Panc1 (cell line): Measurements from ENCODE around the gene ADORA2B. TPM values are rescaled to one million over a fixed set of nuclear protein-coding genes. Genes with fewer than 3 reads are reported as not detected.

Experiments
- ATAC-seq: fragments of 200-7000 bp; cut with Tn5 transposase; 2 replicates; pipeline ENCODE4 v1.9.1; 2020; ENCODE audit warnings: mild to moderate bottlenecking, moderate library complexity
- BruUV-seq: library from RNA; stranded (reverse); fragments of 400-500 nt; replicated peaks from 2 replicates; lab custom pipeline; 2021; lab: Mats Ljungman, UMichigan
- CTCF ChIA-PET: fragments of 300-600 bp; sonication (Branson Sonifier 250); formaldehyde crosslinking; loops from one replicate; lab custom pipeline; 2022; ENCODE audit warnings: antibody characterized with exemption; lab: Charles Lee
- POLR2A ChIA-PET: fragments of 300-600 bp; sonication (Branson Sonifier 250); formaldehyde crosslinking; loops from one replicate; lab custom pipeline; 2022; ENCODE audit warnings: antibody characterized with exemption; lab: Charles Lee
- DNase-seq: peaks from one replicate; pipeline ENCODE4 v3.0.0-alpha.2; 2010; ENCODE audit warnings: low read depth, low spot score
- H3K27ac ChIP-seq: 2 replicates; pipeline ENCODE4 v1.5.1; 2011; ENCODE audit warnings: mild to moderate bottlenecking, low read length, inconsistent platforms
- H3K27me3 ChIP-seq: fragments of 200-500 bp; sonication (Bioruptor generic); 2 replicates; pipeline ENCODE4 v1.6.0; 2014; ENCODE audit warnings: low read length, inconsistent platforms; ENCODE audit not compliant: control insufficient read depth, insufficient read depth
- H3K36me3 ChIP-seq: fragments of 200-500 bp; sonication (Bioruptor generic); 2 replicates; pipeline ENCODE4 v1.5.1; 2014; ENCODE audit warnings: inconsistent platforms, mild to moderate bottlenecking, low read length, moderate library complexity; ENCODE audit not compliant: control insufficient read depth, insufficient read depth
- H3K4me1 ChIP-seq: 2 replicates; pipeline ENCODE4 v1.5.1; 2011; ENCODE audit warnings: inconsistent platforms, mild to moderate bottlenecking, low read length, moderate library complexity; ENCODE audit not compliant: control insufficient read depth, insufficient read depth
- H3K4me3 ChIP-seq, 2 experiments: 2 replicates each; pipeline ENCODE4 v1.5.1; 2011 to 2012; ENCODE audit warnings: low read depth in 2 of 2, low read length in 2 of 2, mild to moderate bottlenecking in 2 of 2, inconsistent platforms in 1 of 2, moderate library complexity in 1 of 2
- H3K9me3 ChIP-seq: fragments of 200-500 bp; sonication (Bioruptor generic); 2 replicates; pipeline ENCODE4 v1.5.1; 2014; ENCODE audit warnings: low read depth, mild to moderate bottlenecking, inconsistent platforms, low read length, moderate library complexity; ENCODE audit not compliant: control insufficient read depth, insufficient read depth
- POLR2AphosphoS5 ChIP-seq: IDR thresholded peaks from 2 replicates; pipeline ENCODE4 v1.6.1; 2012; ENCODE audit warnings: mild to moderate bottlenecking, low read depth, low read length, moderate library complexity
- SIN3A ChIP-seq: IDR thresholded peaks from 2 replicates; pipeline ENCODE4 v1.6.1; 2012; ENCODE audit warnings: low read depth, mild to moderate bottlenecking, low read length, moderate library complexity, borderline replicate concordance; ENCODE audit not compliant: insufficient read depth
- TCF7L2 ChIP-seq: IDR thresholded peaks from 2 replicates; pipeline ENCODE4 v1.6.1; 2011; ENCODE audit warnings: mild to moderate bottlenecking, low read depth, low read length, inconsistent platforms
- in situ Hi-C: cut with HindIII; loops from 2 replicates; pipeline ENCODE4 v1.10.0; 2016; ENCODE audit warnings: low sequenced_read_pairs, low pct_unique_long_range_greater_than_20kb
- intact Hi-C: fragments of 100-400 bp; cut with micrococcal nuclease; formaldehyde crosslinking; loops from one replicate; pipeline ENCODE4 v1.10.0; 2022; ENCODE audit not compliant: unreplicated experiment
- total RNA-seq: library from RNA; stranded (reverse); gene quantifications from one replicate; pipeline ENCODE4 v1.2.1, GENCODE V29; 2021; ENCODE audit not compliant: unreplicated experiment
- TF ChIP-seq, protein P1 (sequence below): fragments of 450-650 bp; IDR thresholded peaks from 2 replicates; pipeline ENCODE4 v1.5.1; 2017; ENCODE audit warnings: mild to moderate bottlenecking
- TF ChIP-seq, protein P2 (sequence below), 2 experiments: IDR thresholded peaks; 2 replicates each; pipeline ENCODE4 v1.6.1; 2011 to 2012; ENCODE audit warnings: low read depth in 2 of 2, control low read depth in 1 of 2, low read length in 1 of 2, mild to moderate bottlenecking in 1 of 2, moderate library complexity in 1 of 2; ENCODE audit not compliant: insufficient read depth in 1 of 2

Gene ADORA2B
- total RNA-seq, 1 experiment from 2014 or later = 42.7 TPM

DNA sequence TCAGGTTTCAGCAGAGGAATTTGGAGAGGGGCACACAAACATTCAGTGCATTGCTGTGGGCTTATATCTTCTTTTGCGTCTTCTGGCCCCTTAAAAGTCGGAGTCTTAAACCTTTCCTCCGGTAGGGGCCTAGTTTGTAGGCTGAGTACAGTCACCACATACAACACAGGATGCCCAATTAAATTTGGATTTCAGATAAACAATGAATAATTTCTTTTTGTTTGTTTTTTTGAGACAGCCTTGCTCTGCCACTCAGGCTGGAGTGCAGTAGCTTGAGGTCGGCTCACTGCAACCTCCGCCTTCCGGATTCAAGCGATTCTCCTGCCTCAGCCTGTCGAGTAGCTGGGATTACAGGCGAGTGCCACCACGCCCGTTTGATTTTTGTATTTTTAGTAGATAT, 26.7 kb upstream of the ADORA2B start:
- H3K27ac ChIP-seq = peak overlapping the region; percentile 26

DNA sequence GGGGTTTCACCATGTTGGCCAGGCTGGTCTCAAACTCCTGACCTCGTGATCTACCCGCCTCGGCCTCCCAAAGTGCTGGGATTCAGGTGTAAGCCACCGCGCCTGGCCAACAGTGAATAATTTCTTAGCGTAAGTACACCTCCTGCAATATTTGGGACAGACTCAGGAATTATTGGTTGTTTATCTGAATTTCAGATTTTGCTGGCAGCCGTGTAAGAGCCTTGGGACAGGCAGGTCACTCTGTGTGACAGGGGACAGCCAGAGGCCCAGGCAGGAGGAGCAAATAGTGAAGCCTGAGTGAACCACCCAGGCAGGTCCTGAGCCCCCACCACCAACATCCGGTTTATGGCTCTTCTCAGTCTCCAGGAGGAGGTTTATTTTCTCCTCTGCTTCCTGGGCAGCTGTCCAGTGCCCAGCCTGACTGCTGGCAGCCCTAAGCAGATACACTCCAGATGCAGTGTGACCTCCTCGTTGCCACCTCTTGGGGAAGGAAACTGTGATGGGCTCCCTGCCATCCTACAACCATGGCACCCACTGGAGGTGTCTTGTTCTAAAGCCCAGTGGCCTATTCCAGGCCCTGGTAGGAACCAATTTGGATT, 26.2 kb upstream of the ADORA2B start:
- POLR2A ChIA-PET = no interaction called here
- in situ Hi-C loops = no loop called here
- TF ChIP-seq TCF7L2 = no peak
- TF ChIP-seq POLR2AphosphoS5 = no peak
- TF ChIP-seq, protein P1, sequence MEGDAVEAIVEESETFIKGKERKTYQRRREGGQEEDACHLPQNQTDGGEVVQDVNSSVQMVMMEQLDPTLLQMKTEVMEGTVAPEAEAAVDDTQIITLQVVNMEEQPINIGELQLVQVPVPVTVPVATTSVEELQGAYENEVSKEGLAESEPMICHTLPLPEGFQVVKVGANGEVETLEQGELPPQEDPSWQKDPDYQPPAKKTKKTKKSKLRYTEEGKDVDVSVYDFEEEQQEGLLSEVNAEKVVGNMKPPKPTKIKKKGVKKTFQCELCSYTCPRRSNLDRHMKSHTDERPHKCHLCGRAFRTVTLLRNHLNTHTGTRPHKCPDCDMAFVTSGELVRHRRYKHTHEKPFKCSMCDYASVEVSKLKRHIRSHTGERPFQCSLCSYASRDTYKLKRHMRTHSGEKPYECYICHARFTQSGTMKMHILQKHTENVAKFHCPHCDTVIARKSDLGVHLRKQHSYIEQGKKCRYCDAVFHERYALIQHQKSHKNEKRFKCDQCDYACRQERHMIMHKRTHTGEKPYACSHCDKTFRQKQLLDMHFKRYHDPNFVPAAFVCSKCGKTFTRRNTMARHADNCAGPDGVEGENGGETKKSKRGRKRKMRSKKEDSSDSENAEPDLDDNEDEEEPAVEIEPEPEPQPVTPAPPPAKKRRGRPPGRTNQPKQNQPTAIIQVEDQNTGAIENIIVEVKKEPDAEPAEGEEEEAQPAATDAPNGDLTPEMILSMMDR = no peak
- TF ChIP-seq SIN3A = no peak
- TF ChIP-seq, protein P2, sequence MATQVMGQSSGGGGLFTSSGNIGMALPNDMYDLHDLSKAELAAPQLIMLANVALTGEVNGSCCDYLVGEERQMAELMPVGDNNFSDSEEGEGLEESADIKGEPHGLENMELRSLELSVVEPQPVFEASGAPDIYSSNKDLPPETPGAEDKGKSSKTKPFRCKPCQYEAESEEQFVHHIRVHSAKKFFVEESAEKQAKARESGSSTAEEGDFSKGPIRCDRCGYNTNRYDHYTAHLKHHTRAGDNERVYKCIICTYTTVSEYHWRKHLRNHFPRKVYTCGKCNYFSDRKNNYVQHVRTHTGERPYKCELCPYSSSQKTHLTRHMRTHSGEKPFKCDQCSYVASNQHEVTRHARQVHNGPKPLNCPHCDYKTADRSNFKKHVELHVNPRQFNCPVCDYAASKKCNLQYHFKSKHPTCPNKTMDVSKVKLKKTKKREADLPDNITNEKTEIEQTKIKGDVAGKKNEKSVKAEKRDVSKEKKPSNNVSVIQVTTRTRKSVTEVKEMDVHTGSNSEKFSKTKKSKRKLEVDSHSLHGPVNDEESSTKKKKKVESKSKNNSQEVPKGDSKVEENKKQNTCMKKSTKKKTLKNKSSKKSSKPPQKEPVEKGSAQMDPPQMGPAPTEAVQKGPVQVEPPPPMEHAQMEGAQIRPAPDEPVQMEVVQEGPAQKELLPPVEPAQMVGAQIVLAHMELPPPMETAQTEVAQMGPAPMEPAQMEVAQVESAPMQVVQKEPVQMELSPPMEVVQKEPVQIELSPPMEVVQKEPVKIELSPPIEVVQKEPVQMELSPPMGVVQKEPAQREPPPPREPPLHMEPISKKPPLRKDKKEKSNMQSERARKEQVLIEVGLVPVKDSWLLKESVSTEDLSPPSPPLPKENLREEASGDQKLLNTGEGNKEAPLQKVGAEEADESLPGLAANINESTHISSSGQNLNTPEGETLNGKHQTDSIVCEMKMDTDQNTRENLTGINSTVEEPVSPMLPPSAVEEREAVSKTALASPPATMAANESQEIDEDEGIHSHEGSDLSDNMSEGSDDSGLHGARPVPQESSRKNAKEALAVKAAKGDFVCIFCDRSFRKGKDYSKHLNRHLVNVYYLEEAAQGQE (IDR thresholded peaks at IDR 0.05; ENCODE audit: insufficient read depth in 1 of 2, low read depth in 2 of 2, low read length in 1 of 2) = no peak
- no peak overlapping the region for H3K4me3 ChIP-seq
- no peaks in the 10 kb centered on the region; the same call in 1 of the 2 replicates for H3K9me3 ChIP-seq
- DNase-seq (no peak), ATAC-seq (no peak)
- peak overlapping the region; percentile 66 for H3K27ac ChIP-seq
- intact Hi-C loops = no loop called here
- BruUV-seq = no TSS peak
- no peaks in the 10 kb centered on the region for H3K36me3 ChIP-seq
- H3K4me1 ChIP-seq = peaks cover 9% of the 10 kb centered on the region
- no peaks in the 10 kb centered on the region for H3K27me3 ChIP-seq
- CTCF ChIA-PET = no interaction called here

More for the DNA sequence above, 26.7 kb upstream of the ADORA2B start:
- Histone ChIP-seq H3K4me1 (peaks cover 9% of the 10 kb centered on the region), H3K36me3 (no peaks in the 10 kb centered on the region), H3K27me3 (no peaks in the 10 kb centered on the region), H3K9me3 (no peaks in the 10 kb centered on the region; the same call in 1 of the 2 replicates), H3K4me3 (no peak overlapping the region)
- ATAC-seq = no peak
- no peak for DNase-seq
- TF ChIP-seq SIN3A (no peak), TCF7L2 (no peak), POLR2AphosphoS5 (no peak)
- TF ChIP-seq, protein P1 = no peak
- TF ChIP-seq, protein P2 (IDR thresholded peaks at IDR 0.05; ENCODE audit: insufficient read depth in 1 of 2, low read depth in 2 of 2, low read length in 1 of 2) = no peak
- POLR2A ChIA-PET = no interaction called here
- BruUV-seq = no TSS peak
- in situ Hi-C loops = no loop called here
- CTCF ChIA-PET = no interaction called here
- intact Hi-C loops = no loop called here
